Neural cell (in vitro differentiated cells): Measurements from ENCODE around the gene RPS23. TPM values are rescaled to one million over a fixed set of nuclear protein-coding genes. Genes with fewer than 3 reads are reported as not detected.

Experiments used
- H2AFZ ChIP-seq: fragments of 200-600, 300-800 bp; sonication (generic), shearing (Covaris generic); 2 replicates; pipeline ENCODE4 v1.6.0; 2014; ENCODE audit warnings: low read depth, mild to moderate bottlenecking, antibody characterized with exemption, low read length, moderate library complexity
- H3F3A ChIP-seq: fragments of 200-600 bp; shearing (Covaris generic); 2 replicates; pipeline ENCODE4 v1.6.1; 2016; ENCODE audit warnings: mild to moderate bottlenecking, moderate library complexity, mixed read lengths, antibody characterized with exemption, low read length; ENCODE audit not compliant: insufficient read depth, poor library complexity, severe bottlenecking
- H3K27ac ChIP-seq: fragments of 200-600, 300-800 bp; sonication (generic), shearing (Covaris generic); 2 replicates; pipeline ENCODE4 v1.5.1; 2014; ENCODE audit warnings: mild to moderate bottlenecking, low read length, moderate library complexity
- H3K27me3 ChIP-seq: fragments of 300-800, 200-600 bp; sonication (generic), shearing (Covaris generic); 2 replicates; pipeline ENCODE4 v1.6.0; 2014; ENCODE audit warnings: mild to moderate bottlenecking, low read depth, low read length, moderate library complexity; ENCODE audit not compliant: insufficient read depth
- H3K36me3 ChIP-seq: fragments of 300-800, 200-600 bp; sonication (generic), shearing (Covaris generic); 2 replicates; pipeline ENCODE4 v1.5.1; 2014; ENCODE audit warnings: mild to moderate bottlenecking, antibody characterized with exemption, low read length, moderate library complexity; ENCODE audit not compliant: insufficient read depth
- H3K4me2 ChIP-seq: fragments of 300-800, 200-600 bp; sonication (generic), shearing (Covaris generic); 2 replicates; pipeline ENCODE4 v1.6.0; 2014; ENCODE audit warnings: mild to moderate bottlenecking, low read length
- H3K4me3 ChIP-seq: fragments of 300-800, 200-600 bp; sonication (generic), shearing (Covaris generic); 2 replicates; pipeline ENCODE4 v1.5.1; 2014; ENCODE audit warnings: mild to moderate bottlenecking, low read length, moderate library complexity
- H3K79me2 ChIP-seq: fragments of 200-600 bp; shearing (Covaris generic); replicated peaks from 2 replicates; pipeline ENCODE4 v1.6.0; 2014; ENCODE audit warnings: mild to moderate bottlenecking, low read length, moderate library complexity; ENCODE audit not compliant: insufficient read depth
- H3K9ac ChIP-seq: fragments of 300-800, 200-600 bp; sonication (generic), shearing (Covaris generic); 2 replicates; pipeline ENCODE4 v1.6.1; 2016; ENCODE audit warnings: mild to moderate bottlenecking, low read length, mixed read lengths
- H3K9me2 ChIP-seq: fragments of 200-600 bp; shearing (Covaris generic); 2 replicates; pipeline ENCODE4 v1.6.1; 2016; ENCODE audit warnings: mild to moderate bottlenecking, low read length, mixed read lengths; ENCODE audit not compliant: insufficient read depth
- H3K9me3 ChIP-seq: fragments of 200-600, 300-800 bp; sonication (generic), shearing (Covaris generic); 2 replicates; pipeline ENCODE4 v1.6.1; 2016; ENCODE audit warnings: mild to moderate bottlenecking, mixed run types, low read length, moderate library complexity, mixed read lengths
- H4K20me1 ChIP-seq: fragments of 200-600 bp; shearing (Covaris generic); 2 replicates; pipeline ENCODE4 v1.6.1; 2016; ENCODE audit warnings: mild to moderate bottlenecking, mixed run types; ENCODE audit not compliant: insufficient read depth
- CTCF ChIP-seq: fragments of 450-650 bp; IDR thresholded peaks from 2 replicates; pipeline ENCODE4 v1.5.1; 2014; ENCODE audit warnings: antibody characterized with exemption, mild to moderate bottlenecking, moderate library complexity; ENCODE audit not compliant: poor library complexity, severe bottlenecking
- EP300 ChIP-seq: fragments of 450-650 bp; conservative IDR thresholded peaks from 2 replicates; pipeline ENCODE4 v1.6.1; 2014; ENCODE audit warnings: antibody characterized with exemption, mild to moderate bottlenecking, moderate library complexity; ENCODE audit not compliant: poor library complexity, severe bottlenecking
- EZH2 ChIP-seq: fragments of 200-600, 300-800 bp; shearing (Covaris generic), sonication (generic); IDR thresholded peaks from 2 replicates; pipeline ENCODE4 v1.6.1; 2014; ENCODE audit warnings: antibody characterized with exemption, low read length, borderline replicate concordance, mild to moderate bottlenecking; ENCODE audit not compliant: insufficient read depth, poor library complexity, severe bottlenecking
- MXI1 ChIP-seq: fragments of 450-650 bp; conservative IDR thresholded peaks from 2 replicates; pipeline ENCODE4 v1.6.1; 2014; ENCODE audit warnings: antibody characterized with exemption, mild to moderate bottlenecking; ENCODE audit not compliant: poor library complexity, severe bottlenecking
- POLR2AphosphoS5 ChIP-seq: IDR thresholded peaks from 2 replicates; pipeline ENCODE4 v1.6.1; 2012
- RAD21 ChIP-seq: fragments of 450-650 bp; conservative IDR thresholded peaks from 2 replicates; pipeline ENCODE4 v1.6.1; 2014; ENCODE audit warnings: antibody characterized with exemption, mild to moderate bottlenecking, moderate library complexity
- REST ChIP-seq: IDR thresholded peaks from 2 replicates; pipeline ENCODE4 v1.6.1; 2012; ENCODE audit warnings: borderline replicate concordance
- SMC3 ChIP-seq: fragments of 450-650 bp; conservative IDR thresholded peaks from 2 replicates; pipeline ENCODE4 v1.6.1; 2014; ENCODE audit warnings: antibody characterized with exemption, mild to moderate bottlenecking, moderate library complexity; ENCODE audit not compliant: poor library complexity
- TAF1 ChIP-seq: IDR thresholded peaks from 2 replicates; pipeline ENCODE4 v1.6.1; 2012; ENCODE audit warnings: low read depth
- polyA plus RNA-seq: library from polyadenylated mRNA; depleted of rRNA; stranded (reverse); fragments of >200 nt; gene quantifications from 2 replicates; pipeline ENCODE4 v1.2.3, GENCODE V29; 2014

The RPS23 gene
- polyA plus RNA-seq, 1 donor from 2014 or later, result 2,396 TPM

DNA sequence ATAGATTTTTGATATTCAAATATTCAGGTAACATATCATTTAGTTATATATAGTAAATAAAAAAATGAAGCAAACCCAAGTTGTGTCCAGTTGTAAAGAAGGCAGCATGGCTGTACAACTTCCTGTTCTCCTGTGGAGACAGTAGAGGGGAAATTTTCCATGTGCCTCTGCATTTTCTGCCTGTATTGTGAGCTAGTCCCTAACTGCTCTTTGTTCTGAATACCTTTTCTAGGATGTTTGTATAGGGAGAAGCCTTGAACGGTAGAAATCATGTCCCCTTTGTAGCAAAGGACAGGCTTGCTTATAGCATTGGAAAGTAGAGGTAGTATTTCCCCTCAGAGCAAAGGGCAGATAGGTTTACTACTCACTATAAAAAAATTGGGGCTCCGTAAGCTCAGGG lies 13.3 kb upstream of the RPS23 start:
- Histone ChIP-seq H4K20me1 (no peaks in the 10 kb centered on the region), H3F3A (peaks cover 3% of the 10 kb centered on the region), H3K4me3 (no peak overlapping the region), H3K79me2 (no peaks in the 10 kb centered on the region), H3K4me2 (no peak overlapping the region), H3K27me3 (no peaks in the 10 kb centered on the region), H3K9me3 (no peaks in the 10 kb centered on the region), H2AFZ (no peak overlapping the region), H3K27ac (no peak overlapping the region), H3K9me2 (no peaks in the 10 kb centered on the region), H3K36me3 (no peaks in the 10 kb centered on the region), H3K9ac (no peak overlapping the region)
- TF ChIP-seq POLR2AphosphoS5 (no peak), EZH2 (no peak), EP300 (no peak), RAD21 (no peak), MXI1 (no peak), SMC3 (no peak), CTCF (no peak), REST (no peak), TAF1 (no peak)

GRCh38 chr5:82290908-82291307 lies 12.8 kb upstream of the RPS23 start:
- Histone ChIP-seq H3K4me3 (no peak overlapping the region), H3K9me3 (no peaks in the 10 kb centered on the region), H3K36me3 (no peaks in the 10 kb centered on the region), H3F3A (peaks cover 3% of the 10 kb centered on the region), H3K27ac (no peak overlapping the region), H3K79me2 (no peaks in the 10 kb centered on the region), H3K27me3 (no peaks in the 10 kb centered on the region), H3K4me2 (no peak overlapping the region), H3K9ac (no peak overlapping the region), H2AFZ (no peak overlapping the region), H4K20me1 (no peaks in the 10 kb centered on the region), H3K9me2 (no peaks in the 10 kb centered on the region)
- no peak for TF ChIP-seq POLR2AphosphoS5

GRCh38 chr5:82290005-82290404 lies 11.9 kb upstream of the RPS23 start:
- H3K9me2 ChIP-seq, result no peaks in the 10 kb centered on the region
- no peak overlapping the region for H3K9ac ChIP-seq
- H3K79me2 ChIP-seq, result no peaks in the 10 kb centered on the region
- H3K4me2 ChIP-seq, result no peak overlapping the region
- H3K27me3 ChIP-seq, result no peaks in the 10 kb centered on the region
- no peaks in the 10 kb centered on the region for H3K9me3 ChIP-seq
- H3K36me3 ChIP-seq, result no peaks in the 10 kb centered on the region
- no peaks in the 10 kb centered on the region for H4K20me1 ChIP-seq
- no peak overlapping the region for H3K27ac ChIP-seq
- H3K4me3 ChIP-seq, result no peak overlapping the region
- H3F3A ChIP-seq, result peaks cover 3% of the 10 kb centered on the region
- TF ChIP-seq SMC3 (no peak), EZH2 (no peak), REST (no peak), EP300 (no peak), CTCF (no peak), RAD21 (no peak), TAF1 (no peak), MXI1 (no peak), POLR2AphosphoS5 (no peak)
- no peak overlapping the region for H2AFZ ChIP-seq
